T-helper 9 cell (primary cell): ENCODE data around the gene LTF.
A peak's percentile ranks its signal among the peaks of the same experiment; 100 is the strongest.
"Not testable (repeated sequence)": the region's sequence is repeated elsewhere in the genome, so short reads cannot be mapped to it uniquely, and the experiment has no call there.

Experiments
- DNase-seq: peaks from one replicate; pipeline ENCODE4 v3.0.0-alpha.2; 2020
- total RNA-seq, 2 donors: gene quantifications; one replicate each; lab custom pipeline; 2026; lab: John Stamatoyannopoulos, UW

Gene LTF
- total RNA-seq, result 0 to 0.14 reads per million in 2 donors

DNA sequence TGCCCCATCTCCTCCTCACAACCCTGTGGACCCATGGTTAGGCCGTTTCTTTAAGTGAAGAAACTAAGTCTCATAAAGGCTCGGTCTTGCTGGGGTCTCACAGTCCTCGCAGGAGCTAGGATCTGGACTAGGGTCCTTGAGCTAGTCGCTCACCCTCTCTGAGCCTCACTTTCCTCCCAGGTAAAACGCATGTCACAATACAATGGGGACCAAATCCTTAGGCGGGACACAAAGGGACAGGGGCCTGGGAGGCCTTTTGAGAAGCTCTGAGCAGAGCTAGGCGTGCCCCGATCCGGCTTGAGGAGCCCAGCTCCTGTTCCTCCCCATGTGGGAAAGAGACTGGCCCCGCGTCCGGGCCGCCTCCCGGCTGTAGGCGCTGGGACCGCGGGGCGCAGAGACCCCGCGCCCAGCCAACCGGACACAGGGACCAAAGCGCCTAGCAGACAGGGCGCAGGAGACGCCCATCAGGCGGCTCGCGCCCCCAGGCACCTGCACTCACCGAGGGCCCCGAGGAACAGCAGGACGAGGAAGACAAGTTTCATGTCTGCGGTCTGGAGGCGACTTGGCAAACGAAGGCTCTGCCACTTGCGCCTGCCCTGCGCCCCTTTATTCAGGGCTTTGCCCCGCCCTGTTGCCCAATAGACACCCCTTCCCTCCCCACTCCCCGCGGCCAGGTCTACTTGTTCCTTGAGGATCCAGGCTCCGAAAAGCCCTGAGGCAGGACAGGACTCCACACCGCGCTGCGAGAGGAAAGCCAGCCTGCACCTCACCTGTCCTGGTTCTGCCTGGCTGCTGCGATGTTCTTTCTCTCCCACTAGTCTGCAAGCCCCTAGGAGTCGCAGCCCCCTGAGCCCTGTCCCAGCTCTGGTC is at the start of gene LTF:
Gene LTF, minus strand, starts transcription at position 580 of the 870 bp plus-strand sequence. Its CDS starts 38 bp downstream, at position 542.
- DNase-seq, result no peak

DNA sequence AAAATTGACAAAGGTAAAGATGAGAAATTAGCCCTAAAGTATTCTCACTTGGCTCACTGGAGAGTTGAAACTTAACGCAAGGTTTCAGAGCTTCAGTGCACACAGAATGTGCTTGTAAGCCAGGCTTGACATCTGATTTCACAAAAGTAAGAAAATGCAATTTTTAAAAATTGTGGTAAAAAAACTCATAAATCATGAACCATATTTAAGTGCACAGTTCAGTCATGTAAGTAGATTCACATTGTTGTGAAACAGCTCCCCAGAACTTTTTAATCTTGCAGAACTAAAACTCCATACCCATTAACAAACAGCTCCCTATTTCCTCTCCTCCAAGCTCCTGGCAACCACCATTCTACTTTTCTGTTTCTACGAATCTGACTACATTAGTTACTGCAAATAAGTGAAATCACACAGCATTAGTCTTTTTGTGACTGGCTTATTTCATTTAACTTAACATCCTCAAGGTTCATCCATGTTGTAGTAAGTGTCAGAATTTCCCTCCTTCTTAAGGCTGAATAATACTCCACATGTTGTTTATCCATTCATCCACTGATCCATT is 47.6 kb upstream of the LTF start:
- DNase-seq, result no peak

DNA sequence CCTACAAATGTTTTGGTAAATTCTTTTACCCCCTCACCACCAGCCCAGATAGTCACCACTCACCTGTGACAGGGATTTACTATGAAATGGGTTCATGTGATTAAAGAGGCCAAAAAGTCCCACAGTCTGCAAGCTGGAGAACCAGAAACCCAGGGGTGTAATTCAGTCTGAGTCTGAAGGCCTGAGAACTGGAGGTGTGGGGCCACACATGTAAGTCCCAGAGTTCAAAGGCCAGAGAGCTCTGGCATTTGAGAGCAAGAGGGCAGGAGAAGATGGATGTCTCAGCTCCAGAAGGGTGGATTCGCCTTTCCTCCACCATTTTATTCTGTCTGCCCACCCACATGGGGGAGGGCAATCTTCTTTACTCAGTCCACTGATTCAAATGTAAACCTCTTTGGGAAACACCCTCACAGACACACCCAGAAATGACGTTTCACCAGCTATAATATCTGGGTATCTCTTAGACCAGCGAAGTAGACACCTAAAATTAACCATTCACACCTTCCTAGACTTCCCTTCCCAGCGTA is 45.0 kb upstream of the LTF start:
- no peak for DNase-seq

DNA sequence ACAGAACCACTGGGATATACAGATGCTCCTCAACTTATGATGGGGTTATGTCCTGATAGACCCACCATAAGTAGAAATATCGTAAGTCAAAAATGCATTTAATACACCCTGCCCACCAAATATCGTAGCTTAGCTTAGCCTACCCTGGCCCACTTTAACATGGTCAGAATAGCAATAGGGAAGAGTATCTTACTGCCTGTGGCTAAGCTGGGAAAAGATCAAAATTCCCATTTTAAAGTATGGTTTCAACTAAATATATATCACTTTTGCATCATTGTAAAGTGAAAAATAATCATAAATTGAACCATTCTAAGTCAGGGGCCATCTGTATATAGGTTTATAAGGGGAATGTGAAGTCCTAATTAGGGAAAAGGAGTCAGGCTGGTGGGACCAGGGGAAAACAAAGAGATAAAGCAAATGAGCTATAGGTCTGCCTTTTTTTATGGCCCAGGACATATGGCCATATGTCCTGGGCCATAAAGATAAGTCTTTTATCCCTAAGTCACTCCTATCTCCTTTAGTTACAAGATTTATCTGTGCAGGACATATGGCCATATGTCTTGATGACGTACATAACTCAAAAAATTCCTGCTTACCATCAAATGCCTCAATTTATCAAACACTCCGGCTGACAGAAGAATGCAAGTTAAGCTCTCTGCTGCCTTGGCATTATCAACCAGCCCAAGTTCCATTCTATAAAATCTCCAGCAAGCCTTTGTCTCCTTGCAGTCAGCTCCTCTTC is 44.3 kb upstream of the LTF start:
- DNase-seq, result no peak

DNA sequence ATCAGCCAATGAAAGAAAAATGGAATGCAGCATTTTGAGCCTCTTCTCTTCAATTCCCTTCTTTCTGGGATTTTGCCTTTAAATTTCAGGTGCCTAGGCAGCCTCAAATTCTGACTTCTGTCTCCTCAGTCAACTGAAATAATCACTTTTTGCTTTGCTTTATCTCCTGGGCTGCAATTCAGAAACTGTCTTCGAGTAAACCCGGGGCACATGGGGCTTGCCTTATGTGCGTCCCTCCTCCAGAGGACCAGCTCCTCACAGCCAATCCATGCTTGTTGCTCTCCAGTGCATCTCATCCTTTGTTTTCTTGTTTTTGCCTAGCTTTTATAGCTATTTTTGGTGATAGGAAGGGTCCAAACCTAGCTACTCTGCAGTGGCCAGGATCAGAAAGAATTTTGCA is 41.8 kb upstream of the LTF start:
- no peak for DNase-seq

DNA sequence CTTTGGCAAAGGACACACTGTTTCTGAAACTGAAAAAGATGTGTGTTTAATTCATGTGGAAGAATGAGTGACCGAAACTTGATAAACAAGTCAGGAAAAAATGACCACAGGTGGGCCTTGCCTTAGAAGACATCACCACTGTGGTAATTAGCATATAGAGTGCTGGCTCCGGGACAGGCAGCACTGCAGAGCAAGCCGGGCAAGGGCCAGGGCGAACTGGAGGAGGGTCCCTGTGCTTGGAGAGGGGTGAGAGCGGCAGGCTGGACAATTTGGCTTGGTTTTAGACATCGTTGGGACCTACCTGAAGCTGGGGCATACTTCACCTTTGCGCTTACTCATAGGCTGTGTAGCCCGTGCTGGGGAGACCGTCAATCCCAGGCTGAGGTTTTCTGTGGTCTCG is 41.2 kb upstream of the LTF start:
- DNase-seq, result no peak

DNA sequence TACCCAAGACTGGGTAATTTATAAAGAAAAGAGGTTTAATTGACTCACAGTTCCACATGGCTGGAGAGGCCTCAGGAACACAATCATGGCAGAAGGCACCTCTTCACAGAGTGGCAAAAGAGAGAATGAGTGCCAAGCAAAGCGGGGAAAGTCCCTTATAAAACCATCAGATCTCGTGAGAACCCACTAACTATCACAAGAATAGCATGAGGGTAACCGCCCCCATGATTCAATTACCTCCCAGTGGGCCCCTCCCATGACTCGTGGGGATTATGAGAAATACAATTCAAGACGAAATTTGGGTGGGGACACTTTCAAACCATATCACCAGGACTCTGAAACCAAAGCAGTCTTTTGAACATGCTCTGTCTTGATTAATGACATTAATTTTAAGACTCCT is 40.1 kb upstream of the LTF start:
- DNase-seq, result no peak

DNA sequence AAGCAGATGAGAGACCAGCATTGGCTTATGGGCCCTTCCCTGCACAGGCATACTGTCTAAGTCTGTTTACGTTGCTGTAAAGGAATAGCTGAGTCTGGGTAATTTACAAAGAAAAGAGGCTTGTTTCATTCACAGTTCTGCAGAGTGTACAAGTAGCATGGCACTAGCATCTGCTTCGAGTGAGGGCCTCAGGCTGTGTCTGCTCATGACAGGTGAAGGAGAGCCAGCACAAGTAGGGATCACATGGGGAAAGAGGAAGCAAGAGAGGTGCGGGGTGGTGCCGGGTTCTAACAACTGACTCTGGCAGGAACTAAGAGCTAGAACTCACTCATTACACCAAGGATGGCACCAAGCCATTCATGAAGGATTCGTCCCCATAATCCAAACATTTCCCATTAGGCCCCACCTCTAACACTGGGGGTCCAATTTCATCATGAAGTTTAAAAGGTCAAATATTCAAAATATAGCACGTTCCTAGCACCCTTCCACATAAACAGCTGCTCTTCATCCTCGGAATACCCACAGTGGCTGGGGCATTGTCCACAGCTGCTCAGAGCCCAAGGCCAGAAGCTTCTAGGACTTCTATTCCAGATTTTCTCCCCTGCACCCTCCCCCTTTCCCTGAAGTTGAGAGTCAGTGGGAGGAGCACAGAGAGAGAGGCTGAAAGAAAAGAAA is 38.6 kb upstream of the LTF start:
- DNase-seq, result no peak

DNA sequence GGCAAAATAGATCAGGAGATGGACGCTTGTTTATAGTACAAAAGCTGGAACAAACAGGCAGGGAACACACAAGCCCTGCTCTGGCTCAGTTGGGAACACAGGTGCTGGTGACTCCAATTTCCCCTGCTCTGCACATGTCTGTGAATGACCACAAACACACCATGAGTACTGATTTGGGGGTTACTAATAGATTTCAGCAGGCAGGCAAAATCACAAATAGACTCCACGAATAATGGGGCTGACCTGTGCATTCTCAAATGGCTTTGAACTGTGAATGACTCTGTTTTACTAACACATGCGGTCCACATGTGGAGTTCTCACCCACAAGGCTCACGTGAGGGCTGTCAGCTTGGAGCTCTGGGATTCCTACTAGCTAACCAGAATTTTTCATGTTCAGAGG is 37.0 kb upstream of the LTF start:
- no peak for DNase-seq

DNA sequence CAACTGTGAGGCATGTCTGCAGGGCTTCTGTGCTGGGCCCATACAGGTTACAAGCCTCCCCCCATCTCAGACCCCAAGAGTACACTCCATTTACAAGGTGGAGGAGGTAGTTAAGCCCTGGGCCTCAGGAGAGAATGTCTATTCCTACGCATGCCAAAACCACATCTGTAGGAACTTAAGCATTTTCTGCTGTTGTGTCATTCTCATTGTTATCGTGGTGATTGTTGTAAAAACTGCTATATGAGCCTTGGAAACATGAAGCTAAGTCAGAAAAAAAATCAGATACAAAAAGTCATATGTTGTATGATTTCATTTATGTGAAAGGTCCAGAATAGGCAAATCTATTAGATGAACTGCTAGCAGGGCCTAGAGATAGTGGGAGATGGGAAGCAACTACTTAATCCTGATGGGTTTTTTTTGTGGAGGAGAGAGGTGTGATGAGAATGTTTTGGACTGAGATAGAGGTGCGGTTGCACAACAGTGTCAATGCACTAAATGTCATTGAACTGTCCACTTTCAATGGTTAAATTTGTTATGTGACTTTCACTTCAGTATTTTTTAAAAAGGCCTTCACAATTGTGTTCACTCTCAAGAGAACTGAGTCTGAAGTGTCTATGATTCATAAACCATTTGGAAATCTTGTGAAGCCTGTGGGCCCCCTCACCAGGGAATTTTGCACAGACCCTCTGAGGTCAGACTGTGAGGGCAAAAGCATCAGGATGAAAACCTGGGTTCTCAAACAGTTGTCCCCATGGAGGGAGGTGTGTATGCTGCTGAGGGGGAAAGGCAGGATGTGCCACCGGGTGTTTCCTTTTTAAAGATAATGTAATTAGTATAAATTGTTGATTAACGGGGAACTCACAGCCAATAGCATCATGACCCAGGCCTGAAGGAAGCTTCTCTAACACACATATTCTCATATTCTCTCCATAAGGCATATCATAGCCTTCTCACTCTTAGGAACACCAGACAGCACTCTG is 36.2 kb upstream of the LTF start:
- no peak for DNase-seq

DNA sequence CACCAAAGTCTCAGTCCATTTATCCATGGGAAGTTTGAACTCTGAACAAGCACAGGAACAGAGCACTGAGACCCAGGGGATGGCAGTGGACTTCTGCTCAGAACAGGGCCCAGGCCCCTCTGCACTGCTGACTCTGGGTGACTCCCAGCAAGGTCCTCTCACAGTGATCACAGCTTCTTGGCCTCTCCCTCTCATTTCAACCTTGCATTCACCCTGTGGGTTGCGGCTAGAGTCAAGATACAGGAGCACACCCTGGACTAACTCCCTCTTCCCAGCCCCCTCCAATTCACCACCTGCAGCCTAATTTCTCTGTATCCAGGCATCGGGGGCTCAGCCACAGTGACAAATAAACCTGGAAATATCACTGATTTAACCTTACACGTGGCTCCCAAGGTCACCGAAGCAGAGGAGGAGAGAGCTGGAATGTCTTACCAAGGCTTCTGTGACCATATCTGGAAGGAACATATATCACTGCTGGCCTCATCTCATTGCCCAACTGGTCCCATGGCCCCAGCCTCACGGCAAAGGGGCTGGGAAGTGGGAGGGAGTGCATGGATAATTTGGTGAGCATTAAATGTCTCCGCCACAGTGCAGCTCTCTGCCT is 34.3 kb upstream of the LTF start:
- no peak for DNase-seq

DNA sequence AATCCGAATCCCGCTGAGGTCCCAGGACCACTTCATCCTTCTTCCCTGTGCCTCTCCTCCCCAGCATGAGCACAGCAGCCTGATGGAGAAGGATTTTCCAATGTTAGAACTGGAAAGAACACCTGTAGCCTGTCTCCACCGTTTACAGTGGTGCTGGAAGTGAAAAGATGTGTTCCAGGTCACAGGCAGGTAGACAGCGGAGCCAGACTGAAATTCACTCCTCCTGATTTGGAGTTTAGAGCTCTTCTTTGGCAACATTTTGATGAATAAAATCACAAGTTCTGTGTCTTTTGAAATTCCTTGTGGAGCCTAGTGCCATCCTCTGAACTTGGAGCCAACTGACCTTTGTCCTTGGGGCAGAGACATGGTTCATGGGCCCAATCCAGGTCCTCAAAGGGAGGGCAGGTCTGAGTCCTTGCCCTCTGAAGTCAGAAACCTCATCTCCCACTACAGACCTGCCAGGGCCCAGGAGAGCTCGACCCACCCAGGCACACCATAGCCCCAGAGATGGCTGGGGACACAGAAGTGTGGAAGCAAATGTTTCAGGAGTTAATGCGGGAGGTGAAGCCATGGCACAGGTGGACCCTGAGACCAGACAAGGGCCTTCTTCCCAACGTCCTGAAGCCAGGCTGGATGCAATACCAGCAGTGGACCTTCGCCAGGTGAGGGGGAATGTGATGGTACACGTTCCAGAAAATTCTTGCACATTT is 33.0 kb upstream of the LTF start, which contains the start of gene RTP3:
Gene RTP3, plus strand, starts transcription at position 421 of the 710 bp plus-strand sequence. Its CDS starts 87 bp downstream, at position 508.
- DNase-seq, result no peak

DNA sequence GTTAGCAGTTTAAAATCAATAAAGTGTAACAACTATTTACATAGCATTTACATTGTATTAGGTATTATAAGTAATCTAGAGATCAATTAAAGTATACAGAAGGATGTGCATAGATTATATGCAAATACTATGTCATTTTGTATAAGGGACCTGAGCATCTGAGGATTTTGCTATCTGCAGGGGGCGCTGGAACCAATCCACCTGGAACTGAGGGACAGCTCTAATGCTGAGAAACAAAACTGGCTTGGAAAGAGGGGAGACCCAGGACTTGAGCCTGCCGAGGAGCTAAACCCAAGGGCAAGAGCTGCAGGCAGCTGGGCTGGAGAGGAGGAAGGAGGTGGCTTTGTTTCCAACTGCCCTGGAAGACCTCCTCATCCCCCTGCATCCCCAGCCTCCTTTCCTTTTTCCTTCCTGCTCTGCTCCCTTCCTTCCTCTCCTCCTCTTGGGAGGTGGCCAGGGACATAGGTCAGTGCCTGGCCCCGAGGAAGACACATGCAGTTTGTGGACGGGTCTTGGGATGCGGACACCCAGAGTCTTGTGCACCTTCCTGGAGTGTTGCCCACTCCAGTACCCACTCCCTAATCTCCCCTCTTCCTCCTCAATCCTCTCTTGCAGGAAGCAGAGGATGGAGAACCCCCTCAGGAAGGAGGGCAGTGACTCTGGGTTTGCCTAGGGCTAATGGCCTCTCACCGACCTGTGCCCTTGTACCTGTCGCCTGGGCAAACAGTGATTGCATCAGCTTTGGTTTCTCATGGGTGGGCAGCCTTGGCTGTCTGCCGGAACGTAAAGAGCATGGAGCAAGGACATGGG is 32.2 kb upstream of the LTF start:
- DNase-seq, result peak; percentile 48

DNA sequence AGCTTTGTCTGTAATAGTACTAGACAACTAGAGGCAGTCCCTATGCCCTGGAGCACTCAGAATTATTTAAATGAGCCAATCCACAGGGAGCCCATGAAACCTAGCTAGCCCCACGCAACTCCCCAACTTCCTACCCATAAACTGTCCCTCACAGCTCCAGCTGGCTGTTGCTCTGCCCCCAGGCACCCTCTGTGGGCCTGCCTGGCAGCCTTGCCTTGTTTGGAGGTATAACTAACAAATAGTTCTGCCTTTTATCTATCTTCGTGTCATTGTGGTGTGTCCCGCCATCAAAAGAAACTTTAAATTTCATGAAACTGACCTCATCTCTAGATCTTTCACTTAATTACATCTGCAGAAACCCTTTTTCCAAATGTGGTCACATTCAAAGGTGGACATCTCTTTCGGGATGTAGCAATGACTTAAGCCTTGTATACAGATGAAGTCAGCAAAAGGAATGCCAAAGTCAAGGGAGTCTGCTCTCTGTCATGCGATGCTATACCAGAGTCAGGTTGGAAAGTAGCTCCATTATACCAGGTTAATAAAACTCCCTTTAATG is 31.3 kb upstream of the LTF start:
- no peak for DNase-seq

DNA sequence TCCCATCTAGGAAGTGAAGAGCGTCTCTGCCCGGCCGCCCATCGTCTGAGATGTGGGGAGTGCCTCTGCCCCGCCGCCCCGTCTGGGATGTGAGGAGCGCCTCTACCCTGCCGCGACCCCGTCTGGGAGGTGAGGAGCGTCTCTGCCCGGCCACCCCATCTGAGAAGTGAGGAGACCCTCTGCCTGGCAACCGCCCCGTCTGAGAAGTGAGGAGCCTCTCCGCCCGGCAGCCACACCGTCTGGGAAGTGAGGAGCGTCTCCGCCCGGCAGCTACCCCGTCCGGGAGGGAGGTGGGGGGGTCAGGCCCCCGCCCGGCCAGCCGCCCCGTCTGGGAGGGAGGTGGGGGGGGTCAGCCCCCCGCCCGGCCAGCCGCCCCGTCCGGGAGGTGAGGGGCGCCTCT is 29.8 kb upstream of the LTF start:
- not testable (repeated sequence) for DNase-seq

DNA sequence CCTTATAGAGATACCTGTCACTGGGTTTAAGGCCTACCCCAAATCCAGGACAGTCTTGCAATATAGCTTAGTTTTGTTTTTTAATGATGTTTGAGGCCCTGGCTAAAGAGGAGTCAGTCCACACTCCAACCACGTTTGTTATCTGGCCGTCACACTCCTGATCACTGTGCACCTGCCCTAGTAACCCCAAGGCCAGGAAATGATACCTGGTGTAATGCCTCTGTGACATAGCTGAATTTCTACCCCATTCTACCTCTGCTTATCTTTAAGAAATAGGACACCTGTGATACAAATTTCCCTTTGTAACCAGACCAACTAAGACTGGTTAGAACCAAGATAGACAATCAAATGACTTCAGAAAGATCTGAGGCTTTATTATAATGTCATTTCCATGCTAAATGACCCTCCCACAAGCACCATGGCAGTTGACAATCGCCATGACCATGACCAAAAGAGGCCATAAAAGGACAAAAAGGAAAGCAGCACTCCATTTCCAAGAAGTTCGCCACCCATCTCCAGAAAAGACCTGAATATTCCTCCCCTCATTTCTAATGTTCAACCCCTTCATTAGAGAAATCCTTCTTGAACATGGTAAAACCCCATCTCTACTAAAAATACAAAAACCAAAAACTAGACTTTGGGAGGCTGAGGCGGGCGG is 28.3 kb upstream of the LTF start:
- DNase-seq, result no peak

DNA sequence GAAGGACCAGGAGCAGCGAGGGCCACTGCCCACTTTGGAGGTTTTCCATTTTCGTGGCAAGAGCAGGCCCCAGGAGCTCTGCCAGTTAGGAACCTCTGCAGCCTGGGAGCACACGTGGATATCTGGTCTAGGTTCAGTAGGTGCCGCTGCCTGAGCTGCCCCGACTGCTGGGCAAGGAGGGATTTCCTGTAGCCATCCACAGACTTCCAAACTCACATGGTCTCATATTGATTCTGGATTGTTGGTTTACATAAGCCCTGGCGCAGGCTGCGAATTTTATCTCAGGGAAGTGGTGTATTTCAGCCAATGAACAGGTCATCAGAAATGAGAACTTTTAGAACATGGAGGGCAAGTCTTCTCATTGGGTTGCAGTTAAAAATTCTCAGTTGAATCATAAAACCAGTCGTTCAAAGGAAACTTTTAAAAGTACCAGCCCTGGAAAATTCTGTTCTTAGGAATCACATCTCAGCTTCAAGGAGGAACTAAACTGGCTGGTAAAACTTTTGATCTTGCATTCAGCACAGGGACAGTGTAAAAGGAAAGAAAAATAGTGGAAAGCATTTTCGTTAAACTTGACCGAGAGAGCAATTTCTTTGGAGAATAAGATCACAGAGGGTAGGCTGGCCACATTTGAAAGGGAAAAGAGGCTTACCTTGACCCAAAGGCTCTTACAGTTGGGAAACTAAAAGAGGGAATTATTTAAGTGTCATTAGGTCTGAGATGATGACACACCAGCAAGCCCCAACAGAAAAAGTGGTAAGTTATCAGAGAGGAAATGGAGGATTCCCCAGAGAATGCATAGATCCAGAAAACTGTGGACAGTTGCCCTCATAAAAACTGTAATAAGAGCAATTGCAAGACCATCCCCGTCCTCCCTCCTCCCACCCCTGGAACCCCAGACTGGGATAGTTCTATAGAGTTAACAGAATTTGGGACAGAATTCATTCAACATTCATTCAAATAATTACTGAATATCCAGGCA is 26.7 kb upstream of the LTF start:
- no peak for DNase-seq
